ENCODE data around the gene ANKH.

DNA sequence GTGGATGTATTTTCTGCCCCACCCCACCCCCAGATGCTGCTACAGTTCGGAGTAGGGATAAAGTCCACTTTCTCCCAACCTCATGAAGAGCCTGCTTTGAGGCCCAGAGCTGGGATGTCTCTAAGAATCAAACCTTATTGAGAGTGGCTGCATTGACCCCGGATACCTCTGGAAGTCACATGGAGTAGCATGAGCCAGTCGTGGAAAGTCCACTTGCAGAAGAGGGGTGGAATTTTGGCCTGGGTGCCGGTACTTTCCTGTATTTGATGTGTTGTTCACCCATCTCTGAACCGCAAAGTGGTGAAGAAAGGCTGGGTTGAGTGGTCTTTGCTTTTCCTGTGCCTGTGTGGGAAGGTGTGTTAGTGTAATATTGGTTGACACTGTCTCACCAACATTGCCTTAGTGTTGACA, 203.4 kb downstream of the ANKH start:
- TF ChIP-seq, protein P1, sequence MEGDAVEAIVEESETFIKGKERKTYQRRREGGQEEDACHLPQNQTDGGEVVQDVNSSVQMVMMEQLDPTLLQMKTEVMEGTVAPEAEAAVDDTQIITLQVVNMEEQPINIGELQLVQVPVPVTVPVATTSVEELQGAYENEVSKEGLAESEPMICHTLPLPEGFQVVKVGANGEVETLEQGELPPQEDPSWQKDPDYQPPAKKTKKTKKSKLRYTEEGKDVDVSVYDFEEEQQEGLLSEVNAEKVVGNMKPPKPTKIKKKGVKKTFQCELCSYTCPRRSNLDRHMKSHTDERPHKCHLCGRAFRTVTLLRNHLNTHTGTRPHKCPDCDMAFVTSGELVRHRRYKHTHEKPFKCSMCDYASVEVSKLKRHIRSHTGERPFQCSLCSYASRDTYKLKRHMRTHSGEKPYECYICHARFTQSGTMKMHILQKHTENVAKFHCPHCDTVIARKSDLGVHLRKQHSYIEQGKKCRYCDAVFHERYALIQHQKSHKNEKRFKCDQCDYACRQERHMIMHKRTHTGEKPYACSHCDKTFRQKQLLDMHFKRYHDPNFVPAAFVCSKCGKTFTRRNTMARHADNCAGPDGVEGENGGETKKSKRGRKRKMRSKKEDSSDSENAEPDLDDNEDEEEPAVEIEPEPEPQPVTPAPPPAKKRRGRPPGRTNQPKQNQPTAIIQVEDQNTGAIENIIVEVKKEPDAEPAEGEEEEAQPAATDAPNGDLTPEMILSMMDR (IDR thresholded peaks at IDR 0.05; ENCODE audit: poor library complexity) = no peak
- TF ChIP-seq EZH2 (IDR thresholded peaks at IDR 0.05; ENCODE audit: borderline replicate concordance) = no peak
